Femur (tissue), 1 donor: ENCODE data around the gene MRRF.
A peak's percentile ranks its signal among the peaks of the same experiment; 100 is the strongest.
"Not testable (repeated sequence)": the region's sequence is repeated elsewhere in the genome, so short reads cannot be mapped to it uniquely, and the experiment has no call there.

Experiments
- DNase-seq: peaks from one replicate; pipeline ENCODE4 v3.0.0-alpha.2; 2017

Gene MRRF

DNA sequence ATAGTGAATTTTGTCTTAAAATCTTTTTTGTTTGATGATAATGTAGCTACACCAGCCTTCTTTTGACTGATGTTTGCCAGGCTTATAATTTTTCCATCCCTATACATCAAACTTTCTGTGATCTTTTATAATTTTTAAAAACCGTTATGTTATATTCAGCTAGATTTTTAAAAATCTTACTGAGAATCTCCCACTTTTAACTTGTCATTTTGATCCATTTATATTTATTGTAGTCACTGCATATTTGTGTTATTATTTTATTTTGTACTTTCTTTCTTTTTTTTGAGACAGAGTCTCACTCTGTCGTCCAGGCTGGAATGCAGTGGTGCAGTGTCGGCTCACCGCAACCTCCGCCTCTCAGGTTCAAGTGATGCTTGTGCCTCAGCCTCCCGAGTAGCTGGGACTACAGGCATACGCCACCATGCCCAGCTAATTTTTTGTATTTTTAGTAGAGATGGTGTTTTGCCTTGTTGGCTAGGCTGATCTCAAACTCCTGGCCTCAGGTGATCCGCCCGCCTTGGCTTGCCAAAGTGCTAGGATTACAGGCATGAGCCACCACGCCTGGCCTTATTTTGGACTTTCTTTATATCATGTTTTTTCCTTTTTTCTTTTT, 12.7 kb downstream of the MRRF start:
- DNase-seq: no peak

DNA sequence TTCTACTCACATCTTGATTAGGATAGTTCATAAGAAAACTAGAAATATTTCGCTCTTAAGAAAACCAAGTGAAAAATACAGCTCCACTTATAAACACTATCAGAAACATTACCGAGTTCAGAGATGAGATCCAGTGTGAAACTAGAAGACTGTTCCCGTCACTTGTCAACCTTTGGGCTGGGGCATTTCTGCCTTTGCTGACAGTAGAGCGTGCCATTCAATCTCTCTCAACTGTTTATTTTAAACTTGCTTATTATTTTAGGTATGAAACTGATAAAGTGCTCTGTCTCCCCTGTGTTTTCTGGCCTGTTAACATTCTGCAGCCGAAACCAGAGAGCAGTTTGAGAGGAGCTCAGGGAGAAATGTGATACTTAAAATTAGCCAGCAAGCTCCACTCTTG, 16.7 kb downstream of the MRRF start:
- no peak for DNase-seq

DNA sequence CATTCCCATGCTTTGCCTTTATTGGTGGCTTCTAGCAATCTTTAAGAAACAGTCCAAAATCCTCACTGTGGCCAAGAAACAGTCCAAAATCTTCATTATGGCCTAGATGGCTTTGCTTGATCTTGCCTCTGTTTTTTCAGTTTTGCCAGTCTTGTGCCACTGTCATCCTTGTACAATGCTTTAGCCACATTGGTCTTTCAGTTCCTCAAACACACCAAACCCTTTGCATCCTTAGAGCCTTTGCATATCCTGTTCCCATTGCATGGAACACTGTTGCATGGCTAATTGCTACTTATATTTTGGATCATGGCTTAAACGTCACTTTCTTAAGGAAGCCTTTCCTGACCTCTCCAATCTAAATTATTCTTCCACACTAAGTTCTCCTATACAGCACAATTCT, 22.1 kb downstream of the MRRF start:
- DNase-seq: no peak

- DNase-seq: no peak
Measured at GRCh38 chr9:122287214-122287720, 22.6 kb downstream of the MRRF start.

GRCh38 chr9:122291458-122291857, 26.8 kb downstream of the MRRF start:
- no peak for DNase-seq

DNA sequence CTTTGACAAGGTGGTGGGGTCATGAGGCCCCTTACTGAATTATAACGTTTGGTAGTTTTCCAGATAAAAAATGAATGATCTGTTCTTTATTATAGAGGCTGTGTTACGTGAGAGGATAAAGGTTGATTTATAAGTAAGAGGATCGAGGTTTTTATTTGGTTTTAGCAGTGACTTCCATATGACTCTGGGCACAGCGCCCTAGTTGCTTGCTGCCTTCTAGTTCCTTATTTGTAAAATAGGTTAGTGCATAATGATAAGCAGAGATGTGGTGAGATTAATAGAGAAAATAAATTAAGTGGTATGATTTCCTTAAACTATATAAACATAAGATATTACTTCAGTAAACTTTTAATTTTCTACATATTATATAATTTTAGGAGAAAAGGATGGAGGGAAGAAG, 29.8 kb downstream of the MRRF start:
- DNase-seq: no peak

- no peak for DNase-seq
Measured at GRCh38 chr9:122297512-122297911, 32.8 kb downstream of the MRRF start.

GRCh38 chr9:122302237-122303093, 37.8 kb downstream of the MRRF start:
- no peak for DNase-seq

- DNase-seq: peak; percentile 20
Measured at GRCh38 chr9:122307061-122307460, 42.4 kb downstream of the MRRF start.

DNA sequence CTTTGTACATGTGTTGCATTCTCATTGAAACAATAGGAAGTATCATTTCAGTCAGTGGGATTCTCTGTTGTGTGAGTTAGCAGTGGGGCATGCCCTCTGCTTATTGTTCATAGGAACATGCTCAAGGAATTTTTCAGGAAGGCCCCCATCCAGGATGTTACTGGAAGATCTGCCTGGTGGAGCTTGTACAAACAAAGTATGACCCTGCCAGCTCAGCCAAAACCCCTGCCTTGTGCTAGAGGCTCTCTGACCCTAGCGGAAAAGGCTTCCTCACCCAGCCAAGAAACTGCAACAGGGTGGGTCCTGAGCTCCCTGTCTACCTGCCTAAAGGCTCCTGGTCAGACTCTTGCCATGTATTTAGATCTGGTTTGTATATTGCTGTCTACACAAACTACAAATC, 43.2 kb downstream of the MRRF start:
- peak; percentile 29 for DNase-seq

DNA sequence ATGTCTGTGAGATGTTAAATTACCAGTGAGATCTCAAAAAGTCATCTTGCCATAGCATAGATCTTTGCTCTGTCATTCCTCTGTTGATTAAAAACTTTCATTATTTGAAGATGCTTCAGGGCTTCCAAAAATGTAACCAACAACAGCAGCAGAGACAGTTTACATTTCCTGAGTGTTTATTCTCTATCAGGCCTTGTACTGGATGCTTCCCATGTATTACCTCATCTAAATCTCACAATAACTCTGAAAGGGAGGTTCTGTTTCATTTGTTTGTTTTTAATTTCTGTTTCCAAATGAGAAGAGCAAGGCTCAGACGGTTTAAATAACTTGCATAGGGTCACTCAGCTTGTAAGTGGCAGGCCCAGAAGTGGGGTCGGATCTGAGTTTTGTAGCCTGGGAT, 45.2 kb downstream of the MRRF start:
- DNase-seq: no peak

GRCh38 chr9:122314165-122314564, 49.5 kb downstream of the MRRF start:
- no peak for DNase-seq

- DNase-seq: no peak
Measured at GRCh38 chr9:122315534-122315933, 50.9 kb downstream of the MRRF start.

- DNase-seq: peak; percentile 32
Measured at GRCh38 chr9:122318284-122318683, 53.6 kb downstream of the MRRF start.

DNA sequence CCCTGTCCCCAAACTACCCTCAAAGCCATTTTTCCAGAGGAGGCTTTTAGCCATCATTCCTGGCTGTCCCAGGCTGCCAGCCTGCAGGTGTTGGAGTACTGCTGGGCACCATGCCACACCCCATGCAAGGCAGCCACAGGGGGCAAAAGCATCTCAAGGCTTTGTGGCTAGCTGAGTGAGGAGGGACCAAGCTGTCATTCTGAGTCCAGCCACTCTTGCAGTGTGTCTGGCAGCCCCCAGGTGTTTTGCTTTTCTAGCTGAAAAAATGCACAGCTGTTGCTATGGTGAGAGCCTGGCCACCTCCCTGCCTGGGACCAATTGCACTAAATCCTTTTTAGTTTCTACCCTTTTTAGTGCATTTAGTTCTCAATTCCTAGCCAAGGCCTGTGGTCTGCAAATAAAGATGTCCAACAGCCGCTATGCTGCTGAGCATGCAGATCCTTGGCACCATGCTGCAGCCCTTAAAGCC, 55.8 kb downstream of the MRRF start:
- peak; percentile 29 for DNase-seq

DNA sequence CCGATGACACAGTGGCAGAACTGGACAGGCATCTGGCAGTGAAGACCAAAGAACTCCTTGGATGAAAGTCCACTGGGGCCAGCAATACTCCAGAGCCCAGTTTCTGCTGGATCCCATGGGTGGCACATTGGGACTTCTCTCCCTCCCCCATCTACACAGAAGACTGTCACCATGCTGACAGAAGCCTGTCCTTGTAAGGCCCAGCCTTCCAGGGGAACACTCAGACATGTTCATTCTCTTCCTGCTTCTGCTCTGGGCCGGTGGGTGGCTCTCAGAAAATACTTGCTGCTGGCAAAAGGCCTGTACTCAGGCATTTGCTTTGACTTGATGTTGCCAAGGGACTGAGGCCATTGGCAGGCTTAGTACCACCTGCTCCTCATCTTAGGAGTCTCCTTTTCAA, 57.9 kb downstream of the MRRF start:
- DNase-seq: no peak

DNA sequence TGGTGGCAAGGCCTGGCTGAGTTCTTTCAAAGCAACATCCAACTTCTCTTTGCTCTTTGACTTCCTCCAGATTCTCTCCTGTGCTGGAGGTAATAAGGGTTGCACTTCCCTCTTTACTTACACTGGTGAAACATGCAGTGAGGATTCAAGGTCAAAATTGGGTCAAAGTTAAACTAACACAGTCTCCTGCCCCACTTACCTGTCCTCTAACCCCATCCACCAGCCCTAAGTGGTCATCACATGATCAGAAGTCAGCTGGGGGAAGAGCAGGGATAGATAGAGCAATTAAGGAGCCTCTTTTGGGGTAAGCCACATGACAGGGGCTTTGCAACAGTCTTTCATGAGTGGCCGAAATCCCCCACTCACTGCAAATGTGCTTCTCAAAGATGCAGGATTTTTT, 60.0 kb downstream of the MRRF start:
- not testable (repeated sequence) for DNase-seq

DNA sequence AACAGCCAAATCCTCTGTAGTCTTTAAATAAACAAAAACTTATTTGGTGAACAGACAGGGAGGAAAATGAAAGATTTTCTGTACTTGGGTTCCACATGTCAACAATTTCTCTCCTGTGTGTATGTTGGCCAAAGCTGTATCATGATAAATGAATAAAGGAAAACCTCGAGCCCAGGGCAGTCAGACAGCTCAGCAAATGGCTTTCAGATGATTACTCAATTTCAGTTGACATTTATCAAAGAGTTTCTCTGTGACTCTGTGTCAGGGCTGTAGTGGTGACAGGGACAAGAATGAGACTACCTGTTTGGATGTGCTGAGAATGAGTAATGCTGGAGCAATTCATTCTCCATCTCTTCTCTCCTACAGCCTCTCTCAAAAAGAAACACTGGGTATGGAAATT, 60.4 kb downstream of the MRRF start:
- no peak for DNase-seq

GRCh38 chr9:122327175-122327574, 62.5 kb downstream of the MRRF start:
- no peak for DNase-seq

DNA sequence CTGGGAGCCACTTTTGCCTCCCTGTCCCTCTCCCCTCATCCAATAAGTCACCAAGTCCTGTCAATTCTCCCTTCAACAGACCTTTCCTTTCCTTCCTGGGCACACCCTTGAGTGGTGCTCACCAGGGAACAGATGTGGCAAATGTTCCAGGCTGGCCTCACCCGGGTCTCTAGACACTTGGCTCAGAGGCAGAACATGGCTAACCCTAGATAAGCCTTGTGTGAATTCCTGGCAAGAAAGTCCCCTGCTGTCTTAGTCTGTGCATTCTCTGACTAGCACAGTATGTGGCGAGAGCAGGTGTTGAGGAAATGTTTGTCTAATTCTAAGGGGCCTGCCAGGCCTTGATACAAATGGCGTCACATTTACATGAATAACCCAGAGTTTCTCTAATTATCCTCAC, 64.9 kb downstream of the MRRF start:
- no peak for DNase-seq

GRCh38 chr9:122330466-122330865, 65.8 kb downstream of the MRRF start:
- DNase-seq: not testable (repeated sequence)

DNA sequence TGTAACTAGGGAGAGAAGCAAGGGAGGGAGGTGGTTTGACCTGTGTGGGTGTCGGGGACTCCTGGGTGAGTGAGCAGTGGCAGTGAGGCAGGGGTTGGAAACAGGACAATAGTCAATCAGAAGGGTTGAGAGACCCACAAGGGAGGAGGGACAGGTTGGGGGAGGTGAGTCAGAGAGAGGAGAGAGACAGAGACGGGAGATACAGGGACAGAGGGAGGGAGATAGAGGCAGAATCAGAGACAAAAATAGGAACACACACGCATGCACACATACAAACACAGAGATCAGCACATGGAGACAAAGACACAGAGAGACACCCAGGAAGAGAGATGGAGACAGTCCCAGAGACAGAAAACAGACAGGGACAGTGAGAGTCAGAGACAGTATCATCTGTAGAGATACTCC, 66.8 kb downstream of the MRRF start:
- no peak for DNase-seq

DNA sequence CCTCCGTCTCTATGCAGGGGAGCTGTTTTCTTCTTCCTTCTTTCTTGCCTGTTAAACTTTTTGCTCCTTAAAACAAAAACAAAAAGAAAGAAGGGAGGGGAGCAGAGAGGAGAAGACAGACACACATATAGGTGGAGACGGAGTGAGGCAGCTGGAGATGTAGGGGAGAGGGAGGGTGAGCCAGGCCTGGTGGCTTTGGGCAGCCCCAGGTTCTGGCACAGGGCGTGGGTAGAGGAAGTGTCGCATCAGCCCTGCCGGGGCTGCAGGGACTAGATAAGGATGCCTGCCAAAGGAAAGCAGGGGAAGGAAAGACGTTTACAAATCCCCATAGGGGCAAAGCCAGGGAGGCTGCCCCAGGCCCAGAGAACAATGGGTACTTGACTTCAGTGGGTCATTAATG, 67.4 kb downstream of the MRRF start:
- peak; percentile 57 for DNase-seq

- DNase-seq: no peak
Measured at GRCh38 chr9:122332644-122333043, 68.0 kb downstream of the MRRF start.
